Measurements from ENCODE around the gene CHST2.
"Not testable (repeated sequence)": the region's sequence is repeated elsewhere in the genome, so short reads cannot be mapped to it uniquely, and the experiment has no call there.

Gene CHST2

GRCh38 chr3:143119009-143119914 is at the start of gene CHST2:
TSS of gene CHST2 (plus strand) at chr3:143119771. CDS start at chr3:143120817, 1,046 bp downstream.
- Histone ChIP-seq H3K4me1 (ENCODE audit: control insufficient read depth, low read length) (peaks cover 48% of the 10 kb centered on the region), H3K79me2 (ENCODE audit: control insufficient read depth, low read length) (no peaks in the 10 kb centered on the region), H3K4me2 (ENCODE audit: low read length) (peak within 1 kb of the TSS; percentile 92), H3K27ac (ENCODE audit: low read depth, low read length) (no peak within 1 kb of the TSS), H4K20me1 (ENCODE audit: control insufficient read depth, insufficient read depth, low read depth, low read length) (no peaks in the 10 kb centered on the region; the same call in 1 of the 2 replicates), H3K36me3 (ENCODE audit: control insufficient read depth, low read length) (no peaks in the 10 kb centered on the region), H3K27me3 (ENCODE audit: control insufficient read depth, low read length) (peaks cover 29% of the 10 kb centered on the region), H3F3A (ENCODE audit: control insufficient read depth, insufficient read depth) (peaks cover 7% of the 10 kb centered on the region; the same call in 1 of the 2 replicates), H3K9me3 (ENCODE audit: control insufficient read depth, insufficient read depth, low read length) (peaks cover 5% of the 10 kb centered on the region; the same call in 1 of the 2 replicates), H3K9me2 (replicated peaks; ENCODE audit: control insufficient read depth, low read length) (no peaks in the 10 kb centered on the region), H3K4me3 (ENCODE audit: low read length) (peak within 1 kb of the TSS; percentile 86)
- TF ChIP-seq EZH2phosphoT487 (IDR thresholded peaks at IDR 0.05; ENCODE audit: borderline replicate concordance, low read length) (no peak), CTCF (IDR thresholded peaks at IDR 0.05; ENCODE audit: low read depth, low read length, poor library complexity, severe bottlenecking) (no peak)

GRCh38 chr3:143070977-143071551 is 48.5 kb upstream of the CHST2 start:
- no peaks in the 10 kb centered on the region for H3K36me3 ChIP-seq (ENCODE audit: control insufficient read depth, low read length)
- H4K20me1 ChIP-seq (ENCODE audit: control insufficient read depth, insufficient read depth, low read depth, low read length), result no peaks in the 10 kb centered on the region
- H3K4me2 ChIP-seq (ENCODE audit: low read length), result no peak overlapping the region
- no peaks in the 10 kb centered on the region for H3K27me3 ChIP-seq (ENCODE audit: control insufficient read depth, low read length)
- no peaks in the 10 kb centered on the region for H3F3A ChIP-seq (ENCODE audit: control insufficient read depth, insufficient read depth)
- TF ChIP-seq CTCF (IDR thresholded peaks at IDR 0.05; ENCODE audit: low read depth, low read length, poor library complexity, severe bottlenecking) (no peak), EZH2phosphoT487 (IDR thresholded peaks at IDR 0.05; ENCODE audit: borderline replicate concordance, low read length) (no peak)
- H3K4me3 ChIP-seq (ENCODE audit: low read length), result no peak overlapping the region
- H3K4me1 ChIP-seq (ENCODE audit: control insufficient read depth, low read length), result no peaks in the 10 kb centered on the region
- H3K9me2 ChIP-seq (replicated peaks; ENCODE audit: control insufficient read depth, low read length), result no peaks in the 10 kb centered on the region
- H3K27ac ChIP-seq (ENCODE audit: low read depth, low read length), result no peak overlapping the region
- no peaks in the 10 kb centered on the region for H3K79me2 ChIP-seq (ENCODE audit: control insufficient read depth, low read length)
- no peaks in the 10 kb centered on the region for H3K9me3 ChIP-seq (ENCODE audit: control insufficient read depth, insufficient read depth, low read length)

- no peak overlapping the region for H3K27ac ChIP-seq (ENCODE audit: low read depth, low read length)
- no peak overlapping the region for H3K4me3 ChIP-seq (ENCODE audit: low read length)
- H3K4me2 ChIP-seq (ENCODE audit: low read length), result no peak overlapping the region
Measured at GRCh38 chr3:143071776-143072175, 47.8 kb upstream of the CHST2 start.

GRCh38 chr3:143072298-143073020 is 47.1 kb upstream of the CHST2 start:
- H3K9me3 ChIP-seq (ENCODE audit: control insufficient read depth, insufficient read depth, low read length); H3K27me3 ChIP-seq (ENCODE audit: control insufficient read depth, low read length); H3K36me3 ChIP-seq (ENCODE audit: control insufficient read depth, low read length); H3K9me2 ChIP-seq (replicated peaks; ENCODE audit: control insufficient read depth, low read length); H4K20me1 ChIP-seq (ENCODE audit: control insufficient read depth, insufficient read depth, low read depth, low read length); H3F3A ChIP-seq (ENCODE audit: control insufficient read depth, insufficient read depth); H3K4me3 ChIP-seq (ENCODE audit: low read length); H3K79me2 ChIP-seq (ENCODE audit: control insufficient read depth, low read length); H3K4me2 ChIP-seq (ENCODE audit: low read length); H3K27ac ChIP-seq (ENCODE audit: low read depth, low read length); H3K4me1 ChIP-seq (ENCODE audit: control insufficient read depth, low read length): not testable (repeated sequence)

More at GRCh38 chr3:143071776-143072175, 47.8 kb upstream of the CHST2 start:
- H3K9me2 ChIP-seq (replicated peaks; ENCODE audit: control insufficient read depth, low read length), result no peaks in the 10 kb centered on the region
- no peaks in the 10 kb centered on the region for H3K36me3 ChIP-seq (ENCODE audit: control insufficient read depth, low read length)
- no peaks in the 10 kb centered on the region for H3K79me2 ChIP-seq (ENCODE audit: control insufficient read depth, low read length)
- H3K27me3 ChIP-seq (ENCODE audit: control insufficient read depth, low read length), result no peaks in the 10 kb centered on the region
- H3K9me3 ChIP-seq (ENCODE audit: control insufficient read depth, insufficient read depth, low read length), result no peaks in the 10 kb centered on the region
- H3K4me1 ChIP-seq (ENCODE audit: control insufficient read depth, low read length), result no peaks in the 10 kb centered on the region
- TF ChIP-seq CTCF (IDR thresholded peaks at IDR 0.05; ENCODE audit: low read depth, low read length, poor library complexity, severe bottlenecking) (no peak), EZH2phosphoT487 (IDR thresholded peaks at IDR 0.05; ENCODE audit: borderline replicate concordance, low read length) (no peak)
- no peaks in the 10 kb centered on the region for H3F3A ChIP-seq (ENCODE audit: control insufficient read depth, insufficient read depth)
- H4K20me1 ChIP-seq (ENCODE audit: control insufficient read depth, insufficient read depth, low read depth, low read length), result no peaks in the 10 kb centered on the region

GRCh38 chr3:143073541-143073940 is 46.0 kb upstream of the CHST2 start:
- H3K27ac ChIP-seq (ENCODE audit: low read depth, low read length); H3K36me3 ChIP-seq (ENCODE audit: control insufficient read depth, low read length); H3F3A ChIP-seq (ENCODE audit: control insufficient read depth, insufficient read depth); H3K9me2 ChIP-seq (replicated peaks; ENCODE audit: control insufficient read depth, low read length); H3K27me3 ChIP-seq (ENCODE audit: control insufficient read depth, low read length); H3K4me3 ChIP-seq (ENCODE audit: low read length); H3K9me3 ChIP-seq (ENCODE audit: control insufficient read depth, insufficient read depth, low read length); H3K79me2 ChIP-seq (ENCODE audit: control insufficient read depth, low read length); H3K4me2 ChIP-seq (ENCODE audit: low read length); H4K20me1 ChIP-seq (ENCODE audit: control insufficient read depth, insufficient read depth, low read depth, low read length); H3K4me1 ChIP-seq (ENCODE audit: control insufficient read depth, low read length): not testable (repeated sequence)
